Osteoblast (primary cell): ENCODE results near the gene FAM227A. TPM values are rescaled to one million over a fixed set of nuclear protein-coding genes. Genes with fewer than 3 reads are reported as not detected.
"Not testable (repeated sequence)": the region's sequence is repeated elsewhere in the genome, so short reads cannot be mapped to it uniquely, and the experiment has no call there.

Source experiments
- DNase-seq: peaks from one replicate; pipeline ENCODE4 v3.0.0; 2011; ENCODE audit warnings: low spot score, mixed read lengths; ENCODE audit not compliant: insufficient read length; ENCODE audit errors: missing footprints
- H2AFZ ChIP-seq: 2 replicates; pipeline ENCODE4 v1.6.0; 2011; ENCODE audit warnings: mild to moderate bottlenecking, low read length
- H3K27ac ChIP-seq: 2 replicates; pipeline ENCODE4 v1.5.1; 2011; ENCODE audit warnings: mild to moderate bottlenecking, low read depth, low read length, moderate library complexity
- H3K27me3 ChIP-seq: 2 replicates; pipeline ENCODE4 v1.6.0; 2012; ENCODE audit warnings: mild to moderate bottlenecking, control low read depth, inconsistent platforms, low read length, moderate library complexity; ENCODE audit not compliant: insufficient read depth
- H3K36me3 ChIP-seq: 2 replicates; pipeline ENCODE4 v1.5.1; 2011; ENCODE audit warnings: mild to moderate bottlenecking, low read length, control low read depth, moderate library complexity; ENCODE audit not compliant: insufficient read depth
- H3K4me1 ChIP-seq: 2 replicates; pipeline ENCODE4 v1.5.1; 2011; ENCODE audit warnings: mild to moderate bottlenecking, low read length, control low read depth, moderate library complexity; ENCODE audit not compliant: insufficient read depth
- H3K4me2 ChIP-seq: 2 replicates; pipeline ENCODE4 v1.6.0; 2011; ENCODE audit warnings: mild to moderate bottlenecking, low read length; ENCODE audit not compliant: insufficient read depth
- H3K4me3 ChIP-seq: fragments of 200-600 bp; sonication (generic); 3 replicates; pipeline ENCODE4 v1.5.1; 2012; ENCODE audit warnings: mild to moderate bottlenecking, low read length, inconsistent platforms; ENCODE audit not compliant: insufficient read depth
- H3K79me2 ChIP-seq: 2 replicates; pipeline ENCODE4 v1.6.0; 2012; ENCODE audit warnings: mild to moderate bottlenecking, low read length, control low read depth, inconsistent platforms; ENCODE audit not compliant: insufficient read depth
- H3K9me3 ChIP-seq: 2 replicates; pipeline ENCODE4 v1.5.1; 2011; ENCODE audit warnings: low read depth, low read length, control low read depth
- H4K20me1 ChIP-seq: 2 replicates; pipeline ENCODE4 v1.6.0; 2012; ENCODE audit warnings: mild to moderate bottlenecking, low read length, control low read depth; ENCODE audit not compliant: insufficient read depth
- CTCF ChIP-seq: IDR thresholded peaks from 2 replicates; pipeline ENCODE4 v1.5.1; 2011; ENCODE audit warnings: mild to moderate bottlenecking, low read depth, low read length, moderate library complexity; ENCODE audit errors: extremely low read depth
- total RNA-seq: library from RNA; depleted of rRNA; stranded (reverse); fragments of >200 nt; gene quantifications from 2 replicates; pipeline ENCODE4 v1.2.3, GENCODE V29; 2012

Gene FAM227A
- total RNA-seq, 1 donor, result 3.3 TPM

- TF ChIP-seq CTCF, result no peak
- Histone ChIP-seq H3K27ac (no peak overlapping the region), H3K36me3 (no peaks in the 10 kb centered on the region), H3K79me2 (no peaks in the 10 kb centered on the region), H4K20me1 (no peaks in the 10 kb centered on the region), H3K27me3 (no peaks in the 10 kb centered on the region), H3K4me3 (no peak overlapping the region), H3K9me3 (no peaks in the 10 kb centered on the region), H3K4me2 (no peak overlapping the region), H3K4me1 (no peaks in the 10 kb centered on the region), H2AFZ (no peak overlapping the region)
- no peak for DNase-seq
These were observed 37.9 kb downstream of the FAM227A start for GRCh38 chr22:38618258-38618657.

GRCh38 chr22:38615064-38615405 lies 41.2 kb downstream of the FAM227A start:
- not testable (repeated sequence) for H3K4me1 ChIP-seq, H2AFZ ChIP-seq, H3K79me2 ChIP-seq, H3K4me3 ChIP-seq, H3K9me3 ChIP-seq, H3K4me2 ChIP-seq, H3K27me3 ChIP-seq, H4K20me1 ChIP-seq, H3K36me3 ChIP-seq, DNase-seq, H3K27ac ChIP-seq

GRCh38 chr22:38614332-38615063 lies 41.7 kb downstream of the FAM227A start:
- DNase-seq, result no peak
- Histone ChIP-seq H4K20me1 (no peaks in the 10 kb centered on the region), H3K9me3 (no peaks in the 10 kb centered on the region), H3K27ac (no peak overlapping the region), H3K4me3 (no peak overlapping the region), H3K27me3 (no peaks in the 10 kb centered on the region), H3K36me3 (no peaks in the 10 kb centered on the region), H3K79me2 (no peaks in the 10 kb centered on the region), H2AFZ (no peak overlapping the region), H3K4me2 (no peak overlapping the region), H3K4me1 (no peaks in the 10 kb centered on the region)
- no peak for TF ChIP-seq CTCF

- no peaks in the 10 kb centered on the region for H3K79me2 ChIP-seq
- no peak overlapping the region for H3K4me3 ChIP-seq
- no peak overlapping the region for H3K4me2 ChIP-seq
- no peaks in the 10 kb centered on the region for H3K27me3 ChIP-seq
- TF ChIP-seq CTCF, result no peak
- H3K9me3 ChIP-seq, result no peaks in the 10 kb centered on the region
- no peak overlapping the region for H2AFZ ChIP-seq
- no peak for DNase-seq
- no peaks in the 10 kb centered on the region for H3K36me3 ChIP-seq
- H3K27ac ChIP-seq, result no peak overlapping the region
- H3K4me1 ChIP-seq, result no peaks in the 10 kb centered on the region
- no peaks in the 10 kb centered on the region for H4K20me1 ChIP-seq
These were observed 42.6 kb downstream of the FAM227A start for GRCh38 chr22:38613588-38613987.
